Testis (tissue), 2 donors: ENCODE data around the gene ZNF276.

Source experiments
- CTCF ChIP-seq, 3 experiments: fragments of 450-650 bp in 2 of 3; fragments of 200-600 bp in 1 of 3; sonication (generic) in 1 of 3; IDR thresholded peaks; one replicate each; pipeline ENCODE4 v1.5.1; 2016 to 2019; ENCODE audit warnings: antibody characterized with exemption in 3 of 3, mild to moderate bottlenecking in 2 of 3, moderate library complexity in 1 of 3
- POLR2A ChIP-seq: fragments of 450-650 bp; IDR thresholded peaks from one replicate; pipeline ENCODE4 v1.6.1; 2017; ENCODE audit warnings: antibody characterized with exemption, mild to moderate bottlenecking, moderate library complexity

GRCh38 chr16:89707695-89708094 is 13.6 kb upstream of the ZNF276 start:
- TF ChIP-seq CTCF (IDR thresholded peaks at IDR 0.05) (no peak), POLR2A (no peak)
